ENCODE data around the gene PRR5L.

PRR5L gene

GRCh38 chr11:36400766-36401455 lies 104.8 kb downstream of the PRR5L start:
- no peak for DNase-seq (ENCODE audit: low read depth in 2 of 2)

DNA sequence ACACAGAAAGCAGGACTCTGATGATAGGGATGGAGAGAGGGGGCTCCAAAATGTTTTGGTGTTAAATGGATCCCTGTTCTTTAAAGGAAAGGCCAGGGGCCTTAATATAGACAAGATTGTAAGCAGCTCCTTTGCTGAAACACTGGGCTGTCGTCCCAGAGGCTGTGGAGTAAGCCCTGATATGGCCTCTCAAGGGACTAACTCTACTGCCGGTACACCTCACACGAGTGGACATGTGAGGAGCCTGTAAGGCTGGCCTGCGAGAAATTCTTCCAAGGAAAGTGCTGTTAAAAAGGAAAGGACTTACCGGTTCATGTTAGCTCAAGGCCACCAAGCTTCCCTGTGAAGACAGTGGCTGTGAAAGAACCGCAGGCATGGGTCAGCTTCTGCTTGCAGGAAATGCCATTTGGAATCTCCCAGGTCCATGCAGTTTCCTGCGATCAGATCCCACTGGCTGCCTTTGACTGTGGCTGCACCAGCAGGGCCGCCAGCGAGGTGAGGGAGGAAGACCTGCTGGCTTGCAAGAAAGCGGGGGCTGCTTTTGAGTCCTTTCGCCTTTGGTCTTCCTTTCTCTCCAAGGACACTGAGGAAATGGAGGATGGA lies 106.6 kb downstream of the PRR5L start:
- no peak for DNase-seq (ENCODE audit: low read depth in 2 of 2)

GRCh38 chr11:36403661-36404060 lies 107.6 kb downstream of the PRR5L start:
- no peak for DNase-seq (ENCODE audit: low read depth in 2 of 2)

GRCh38 chr11:36404831-36405230 lies 108.7 kb downstream of the PRR5L start:
- DNase-seq (ENCODE audit: low read depth in 2 of 2) = no peak

DNA sequence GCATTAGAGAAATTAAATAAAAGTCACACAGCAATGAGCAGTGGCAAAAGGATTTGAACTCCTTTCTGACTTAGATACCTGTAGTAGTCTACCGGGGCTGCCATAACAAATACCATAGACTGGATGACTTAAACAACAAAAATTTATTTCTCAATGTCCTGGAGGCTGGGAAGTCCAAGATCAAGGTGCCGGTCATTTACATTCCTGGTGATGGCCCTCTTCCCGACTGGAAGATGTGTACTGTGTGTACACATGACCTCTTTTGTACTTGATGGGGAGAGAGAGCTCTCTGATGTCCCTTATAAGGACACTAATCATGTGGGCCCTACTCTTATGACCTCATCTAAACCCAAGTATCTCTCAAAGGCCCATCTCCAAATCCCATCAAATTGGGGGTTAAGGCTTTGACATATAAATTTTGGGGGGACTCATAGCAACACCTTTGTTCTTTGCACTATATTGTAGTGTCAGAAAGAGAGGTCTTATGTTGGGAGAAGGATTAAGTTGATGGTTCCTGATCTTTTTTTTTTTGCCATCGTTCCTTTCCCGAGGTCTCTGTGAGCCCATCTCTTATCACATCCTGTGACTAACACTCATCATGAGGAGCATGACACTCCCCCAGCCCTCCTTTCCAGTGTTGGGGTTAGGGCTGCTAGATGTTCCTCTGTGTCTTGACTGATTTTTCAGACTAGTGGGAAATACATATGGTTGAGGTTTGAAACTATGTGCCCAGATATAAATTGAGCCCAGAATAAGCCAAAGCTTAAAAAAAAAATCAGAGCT lies 109.7 kb downstream of the PRR5L start:
- DNase-seq (ENCODE audit: low read depth in 2 of 2) = no peak

GRCh38 chr11:36407356-36407755 lies 111.3 kb downstream of the PRR5L start:
- no peak for DNase-seq (ENCODE audit: low read depth in 2 of 2)

DNA sequence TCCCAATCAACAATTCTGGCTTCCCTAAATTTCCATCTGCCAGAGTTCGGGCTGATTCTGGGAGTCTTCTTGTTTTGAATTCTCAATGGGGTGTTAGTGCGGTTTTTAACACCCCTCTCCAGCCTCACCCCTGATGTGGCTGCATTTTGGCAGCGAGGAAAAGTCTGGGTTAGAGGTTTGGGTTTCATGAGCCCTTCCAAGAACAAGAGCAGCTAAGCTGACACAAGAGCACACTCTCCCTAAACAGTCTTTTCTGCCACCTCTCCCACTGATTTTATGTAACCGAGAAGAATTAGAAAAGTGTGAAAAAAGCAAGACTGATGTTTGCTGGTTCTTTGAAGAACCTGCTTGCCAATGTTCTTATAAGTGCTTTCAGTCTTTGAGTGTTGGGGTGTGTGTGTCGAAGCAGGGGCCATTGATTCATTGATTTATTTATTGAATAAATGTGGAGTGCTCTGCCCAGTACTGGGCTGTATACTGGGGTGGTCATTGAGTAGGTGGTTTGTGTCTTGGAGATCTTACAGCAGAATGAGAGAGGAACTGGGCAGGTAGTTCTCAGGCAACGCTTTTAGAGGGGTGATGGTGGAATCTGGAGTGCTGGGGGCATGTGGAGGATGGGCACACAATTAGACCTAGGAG lies 112.5 kb downstream of the PRR5L start:
- no peak for DNase-seq (ENCODE audit: low read depth in 2 of 2)

- DNase-seq (ENCODE audit: low read depth in 2 of 2) = peak in 1 of 2 donors; percentile 35
Observed at GRCh38 chr11:36409152-36409816, 113.2 kb downstream of the PRR5L start.

- no peak for DNase-seq (ENCODE audit: low read depth in 2 of 2)
Observed at GRCh38 chr11:36411202-36411640, 115.1 kb downstream of the PRR5L start.

GRCh38 chr11:36412781-36413383 lies 116.8 kb downstream of the PRR5L start:
- DNase-seq (ENCODE audit: low read depth in 2 of 2) = no peak

- no peak for DNase-seq (ENCODE audit: low read depth in 2 of 2)
Observed at GRCh38 chr11:36417154-36417553, 121.1 kb downstream of the PRR5L start.

GRCh38 chr11:36419791-36420424 lies 123.8 kb downstream of the PRR5L start:
- no peak for DNase-seq (ENCODE audit: low read depth in 2 of 2)

- DNase-seq (ENCODE audit: low read depth in 2 of 2) = no peak
Observed at GRCh38 chr11:36421546-36422155, 125.6 kb downstream of the PRR5L start.

DNA sequence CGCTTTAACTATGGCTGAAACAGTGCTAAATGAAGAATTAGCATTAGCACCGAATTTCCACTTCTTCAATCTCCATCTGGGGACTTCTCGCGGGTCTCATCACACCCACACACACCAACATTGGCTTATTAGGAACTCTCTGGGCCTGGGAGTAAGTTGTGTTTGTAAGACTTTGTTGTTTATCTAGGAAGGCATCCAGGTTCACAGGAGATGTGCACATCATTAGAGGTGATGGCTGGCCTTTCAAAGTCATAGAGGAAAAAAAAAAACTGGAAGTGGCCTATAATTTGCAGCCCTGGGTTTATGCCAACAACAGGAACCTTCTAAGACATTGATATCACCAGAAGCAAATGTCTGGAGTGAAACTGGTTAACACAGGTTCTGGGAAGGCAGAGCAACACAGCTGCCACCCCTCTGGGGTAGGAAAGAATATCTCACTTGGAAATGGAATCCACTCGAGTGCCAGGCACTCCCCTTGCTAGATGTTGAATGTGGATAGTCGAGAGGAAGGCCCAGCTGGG lies 129.5 kb downstream of the PRR5L start:
- DNase-seq (ENCODE audit: low read depth in 2 of 2) = no peak

- no peak for DNase-seq (ENCODE audit: low read depth in 2 of 2)
Observed at GRCh38 chr11:36426226-36426848, 130.2 kb downstream of the PRR5L start.

- no peak for DNase-seq (ENCODE audit: low read depth in 2 of 2)
Observed at GRCh38 chr11:36427079-36427478, 131.0 kb downstream of the PRR5L start.

DNA sequence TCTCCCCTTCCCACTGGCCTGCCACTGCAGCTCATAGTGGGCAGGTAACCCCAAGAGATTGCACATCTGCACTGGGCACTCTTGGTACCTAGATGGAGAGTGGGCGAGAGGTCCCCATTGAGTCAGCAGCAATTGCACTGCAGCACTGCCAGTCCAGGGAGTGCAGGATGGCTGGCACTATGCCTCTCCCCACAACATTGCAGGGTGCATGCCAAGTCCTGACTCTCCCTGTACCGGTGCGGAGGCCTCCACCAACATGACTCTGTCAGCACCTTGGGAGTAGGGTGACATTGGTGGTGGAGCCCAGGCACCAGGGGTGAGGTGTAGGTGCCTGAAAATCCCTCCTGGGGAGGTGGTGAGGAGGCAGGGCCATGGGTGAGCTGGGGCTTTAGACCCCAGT lies 131.8 kb downstream of the PRR5L start:
- DNase-seq (ENCODE audit: low read depth in 2 of 2) = no peak

GRCh38 chr11:36431429-36432092 lies 135.5 kb downstream of the PRR5L start:
- peak; percentile 27 to 53 for DNase-seq (ENCODE audit: low read depth in 2 of 2)

DNA sequence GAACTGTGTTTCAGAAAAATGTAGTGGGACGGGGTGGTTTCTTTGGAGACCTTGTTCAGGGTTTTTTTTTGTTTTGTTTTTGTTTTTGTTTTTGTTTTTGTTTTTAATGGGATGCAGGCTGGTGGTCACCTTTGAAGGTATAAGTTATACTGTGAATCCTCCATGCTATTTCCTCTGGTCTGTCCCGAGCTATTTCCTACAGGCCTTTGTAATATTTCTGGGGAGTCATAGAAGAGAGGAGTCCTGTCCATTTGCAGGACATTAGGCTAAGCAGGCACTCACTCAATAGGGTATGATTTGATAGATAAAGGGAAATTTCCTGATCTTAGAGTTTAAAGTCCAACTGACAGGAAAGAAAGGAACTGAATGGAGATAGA lies 136.0 kb downstream of the PRR5L start:
- no peak for DNase-seq (ENCODE audit: low read depth in 2 of 2)
